SK-N-SH treated with all-trans-retinoic acid at 6 μM for 48 hours (cell line): ENCODE measurements around the gene FOXS1.

Source experiments
- ATAC-seq: fragments of 200-7000 bp; cut with Tn5 transposase; 3 replicates; pipeline ENCODE4 v1.9.1; 2020; ENCODE audit warnings: mild to moderate bottlenecking, moderate library complexity
- BACH2 ChIP-seq: fragments of 250-450 bp; sonication (Bioruptor Pico); IDR thresholded peaks from 2 replicates; pipeline ENCODE4 v1.9.0; 2021; ENCODE audit warnings: mild to moderate bottlenecking, borderline replicate concordance
- CSDC2 ChIP-seq: fragments of 250-450 bp; sonication (Bioruptor Pico); IDR thresholded peaks from 2 replicates; pipeline ENCODE4 v1.5.0; 2020; ENCODE audit warnings: mild to moderate bottlenecking, moderate library complexity
- ESRRG ChIP-seq: fragments of 250-450 bp; sonication (Bioruptor Pico); IDR thresholded peaks from 2 replicates; pipeline ENCODE4 v1.6.1; 2021; ENCODE audit warnings: mild to moderate bottlenecking
- GLIS3 ChIP-seq: fragments of 250-450 bp; sonication (Bioruptor Pico); IDR thresholded peaks from 2 replicates; pipeline ENCODE4 v1.5.0; 2020; ENCODE audit warnings: mild to moderate bottlenecking, moderate library complexity
- OSR1 ChIP-seq: fragments of 250-450 bp; sonication (Bioruptor Pico); IDR thresholded peaks from 2 replicates; pipeline ENCODE4 v1.8.0; 2022; ENCODE audit warnings: moderate library complexity, mild to moderate bottlenecking, inconsistent platforms
- RARB ChIP-seq: fragments of 250-450 bp; sonication (Bioruptor Pico); IDR thresholded peaks from 2 replicates; pipeline ENCODE4 v1.8.0; 2021; ENCODE audit warnings: mild to moderate bottlenecking, moderate library complexity
- SNAI2 ChIP-seq: fragments of 250-450 bp; sonication (Bioruptor Pico); IDR thresholded peaks from 2 replicates; pipeline ENCODE4 v1.5.0; 2020; ENCODE audit warnings: mild to moderate bottlenecking, moderate library complexity
- TOX ChIP-seq: fragments of 250-450 bp; sonication (Bioruptor Pico); IDR thresholded peaks from 2 replicates; pipeline ENCODE4 v1.8.0; 2021; ENCODE audit warnings: mild to moderate bottlenecking, moderate library complexity, borderline replicate concordance
- ZFP3 ChIP-seq: fragments of 250-450 bp; sonication (Bioruptor Pico); IDR thresholded peaks from 2 replicates; pipeline ENCODE4 v1.5.0; 2020; ENCODE audit warnings: mild to moderate bottlenecking, moderate library complexity
- ZFP30 ChIP-seq: fragments of 450-650 bp; formaldehyde crosslinking; IDR thresholded peaks from 2 replicates; pipeline ENCODE4 v1.5.0; 2022; ENCODE audit warnings: mild to moderate bottlenecking, moderate library complexity
- ZNF565 ChIP-seq: fragments of 450-650 bp; formaldehyde crosslinking; conservative IDR thresholded peaks from 2 replicates; pipeline ENCODE4 v1.5.0; 2020; ENCODE audit warnings: low read depth, mild to moderate bottlenecking, moderate library complexity
- ZNF70 ChIP-seq: fragments of 450-650 bp; formaldehyde crosslinking; IDR thresholded peaks from 2 replicates; pipeline ENCODE4 v1.5.0; 2020; ENCODE audit warnings: mild to moderate bottlenecking, moderate library complexity
- ZNF8 ChIP-seq: fragments of 450-650 bp; formaldehyde crosslinking; IDR thresholded peaks from 2 replicates; pipeline ENCODE4 v1.5.0; 2020; ENCODE audit warnings: mild to moderate bottlenecking, moderate library complexity
- TF ChIP-seq, protein P1 (sequence below): fragments of 250-450 bp; sonication (Bioruptor Pico); IDR thresholded peaks from 2 replicates; pipeline ENCODE4 v1.8.0; 2020; ENCODE audit warnings: mild to moderate bottlenecking, moderate library complexity, borderline replicate concordance
- TF ChIP-seq, protein P2 (sequence below): fragments of 250-450 bp; sonication (Bioruptor Pico); IDR thresholded peaks from 2 replicates; pipeline ENCODE4 v1.5.1; 2021; ENCODE audit warnings: mild to moderate bottlenecking, moderate library complexity
- TF ChIP-seq, protein P3 (sequence below): fragments of 250-450 bp; sonication (Bioruptor Pico); IDR thresholded peaks from 2 replicates; pipeline ENCODE4 v1.5.1; 2020; ENCODE audit warnings: low read depth, mild to moderate bottlenecking, moderate library complexity
- TF ChIP-seq, protein P4 (sequence below): fragments of 250-450 bp; sonication (Bioruptor Pico); IDR thresholded peaks from 2 replicates; pipeline ENCODE4 v1.5.0; 2020; ENCODE audit warnings: mild to moderate bottlenecking, moderate library complexity

The FOXS1 gene

DNA sequence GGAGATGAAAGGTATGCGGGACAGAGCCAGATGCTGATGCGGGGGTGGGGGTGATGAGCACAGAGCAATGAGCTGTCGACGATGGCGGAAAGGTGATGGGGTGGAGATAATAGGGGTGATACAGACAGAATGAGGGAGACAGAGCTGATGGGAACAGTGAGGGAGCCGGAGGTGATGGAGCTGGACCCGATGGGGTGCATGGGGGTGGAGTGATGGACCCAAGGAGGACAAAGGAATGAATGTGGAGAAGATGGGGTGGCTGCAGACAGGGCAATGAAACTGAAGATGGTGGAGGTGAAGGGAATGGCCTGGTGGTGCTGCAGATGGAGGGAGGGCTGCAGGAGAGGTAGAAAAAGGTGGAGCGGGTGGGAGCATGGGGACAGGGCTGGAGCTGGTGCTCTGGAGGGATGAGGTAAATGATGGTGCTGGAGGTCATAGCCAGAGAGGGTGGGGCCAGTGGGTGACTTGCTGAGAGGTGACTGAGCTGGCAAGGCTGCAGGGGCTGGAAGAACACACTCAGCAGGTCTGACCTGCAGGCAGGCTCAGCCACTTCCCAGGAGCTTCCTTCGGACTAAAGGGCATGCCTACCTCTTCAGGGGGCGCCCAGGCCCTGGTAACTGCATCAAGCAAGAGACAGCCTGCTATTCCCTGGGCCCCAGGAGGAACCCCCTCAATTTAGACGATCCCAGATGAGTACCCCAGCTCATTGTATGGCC is 6.0 kb upstream of the FOXS1 start:
- TF ChIP-seq ZNF70: no peak
- no peak for TF ChIP-seq TOX (CRISPR knock-in tag)
- no peak for ATAC-seq

DNA sequence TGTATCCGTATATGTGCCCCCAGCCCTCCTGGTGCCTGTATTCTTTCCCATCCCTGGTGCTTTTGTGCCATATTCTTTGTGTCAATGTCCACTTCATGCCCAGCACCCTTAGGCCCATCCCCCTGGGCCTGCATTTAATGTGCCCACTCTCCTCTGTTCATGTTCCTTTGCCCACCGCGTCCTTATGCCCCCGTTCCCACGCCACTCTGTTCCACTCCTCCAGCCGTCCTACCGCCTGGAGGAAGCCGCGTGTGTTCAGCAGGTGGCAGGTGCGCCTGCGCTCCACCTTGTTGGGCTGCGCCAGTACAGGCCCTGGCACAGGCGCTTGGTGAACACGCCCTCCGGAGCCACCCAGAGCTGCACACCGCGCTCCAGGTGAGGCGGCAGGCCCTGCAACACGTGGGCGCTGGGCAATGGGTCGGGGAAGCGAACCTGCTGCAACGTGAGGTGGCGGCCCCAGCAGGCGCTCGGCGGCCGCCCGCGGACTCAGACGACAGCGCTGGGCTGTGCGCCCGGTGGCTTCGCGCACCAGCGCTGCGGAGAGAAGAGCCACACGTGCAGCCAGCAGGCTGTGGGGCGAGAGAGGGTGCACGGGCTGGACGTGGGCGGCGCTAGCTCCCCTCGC is 4.0 kb upstream of the FOXS1 start:
- ATAC-seq: no peak
- no peak for TF ChIP-seq ZNF565 (CRISPR knock-in tag)
- TF ChIP-seq, protein P1, sequence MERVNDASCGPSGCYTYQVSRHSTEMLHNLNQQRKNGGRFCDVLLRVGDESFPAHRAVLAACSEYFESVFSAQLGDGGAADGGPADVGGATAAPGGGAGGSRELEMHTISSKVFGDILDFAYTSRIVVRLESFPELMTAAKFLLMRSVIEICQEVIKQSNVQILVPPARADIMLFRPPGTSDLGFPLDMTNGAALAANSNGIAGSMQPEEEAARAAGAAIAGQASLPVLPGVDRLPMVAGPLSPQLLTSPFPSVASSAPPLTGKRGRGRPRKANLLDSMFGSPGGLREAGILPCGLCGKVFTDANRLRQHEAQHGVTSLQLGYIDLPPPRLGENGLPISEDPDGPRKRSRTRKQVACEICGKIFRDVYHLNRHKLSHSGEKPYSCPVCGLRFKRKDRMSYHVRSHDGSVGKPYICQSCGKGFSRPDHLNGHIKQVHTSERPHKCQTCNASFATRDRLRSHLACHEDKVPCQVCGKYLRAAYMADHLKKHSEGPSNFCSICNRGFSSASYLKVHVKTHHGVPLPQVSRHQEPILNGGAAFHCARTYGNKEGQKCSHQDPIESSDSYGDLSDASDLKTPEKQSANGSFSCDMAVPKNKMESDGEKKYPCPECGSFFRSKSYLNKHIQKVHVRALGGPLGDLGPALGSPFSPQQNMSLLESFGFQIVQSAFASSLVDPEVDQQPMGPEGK (CRISPR knock-in tag): no peak
- TF ChIP-seq, all 23 proteins: peak for 0

DNA sequence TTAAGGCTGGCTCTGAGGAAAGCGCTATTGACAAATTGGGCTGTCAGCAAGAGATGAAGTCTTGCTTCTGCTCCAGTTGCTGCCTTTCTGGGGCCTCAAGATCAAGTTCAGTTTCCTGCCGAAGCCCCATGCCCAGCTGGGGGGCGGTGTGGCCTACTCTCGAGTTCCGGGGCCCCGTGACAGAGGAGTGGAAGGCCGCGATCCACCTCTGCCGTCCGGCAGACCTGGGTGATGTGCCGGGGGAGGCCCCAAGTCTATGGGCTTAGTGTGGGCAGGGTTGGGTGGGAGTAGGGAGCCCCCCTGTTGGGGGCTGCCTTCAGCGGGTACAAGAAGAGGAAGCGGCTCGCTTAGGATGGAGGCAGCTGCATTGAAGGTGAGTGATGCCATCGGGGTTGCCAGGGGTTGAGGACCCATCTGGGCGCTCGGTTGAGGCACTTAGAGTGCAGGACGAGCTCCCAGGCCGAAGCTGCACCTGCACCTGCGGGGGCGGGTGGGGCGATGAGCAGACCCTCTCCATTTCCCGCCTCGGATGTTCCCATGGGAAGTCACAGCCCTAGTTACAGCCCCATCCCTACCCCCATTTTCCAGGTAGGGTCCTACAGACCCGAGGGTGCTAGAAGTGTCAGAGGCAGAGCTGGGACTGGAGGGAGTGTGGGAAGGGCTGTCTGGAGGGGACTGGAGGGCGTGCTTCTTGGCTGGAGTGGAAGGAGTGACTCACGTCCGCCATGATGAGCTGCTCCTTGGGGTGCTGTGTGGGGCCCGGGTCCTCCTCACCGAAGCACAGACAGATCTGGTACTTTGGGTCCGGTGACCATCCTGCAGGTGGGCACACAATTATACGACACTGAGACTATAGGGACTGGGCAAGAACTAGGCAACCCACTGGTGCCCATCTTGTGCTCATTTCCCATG is 2.9 kb upstream of the FOXS1 start:
- no peak for ATAC-seq
- TF ChIP-seq ESRRG (CRISPR knock-in tag): no peak
- TF ChIP-seq RARB (CRISPR knock-in tag): no peak
- no peak for TF ChIP-seq CSDC2 (CRISPR knock-in tag)
- no peak for TF ChIP-seq ZNF70
- TF ChIP-seq, protein P2, sequence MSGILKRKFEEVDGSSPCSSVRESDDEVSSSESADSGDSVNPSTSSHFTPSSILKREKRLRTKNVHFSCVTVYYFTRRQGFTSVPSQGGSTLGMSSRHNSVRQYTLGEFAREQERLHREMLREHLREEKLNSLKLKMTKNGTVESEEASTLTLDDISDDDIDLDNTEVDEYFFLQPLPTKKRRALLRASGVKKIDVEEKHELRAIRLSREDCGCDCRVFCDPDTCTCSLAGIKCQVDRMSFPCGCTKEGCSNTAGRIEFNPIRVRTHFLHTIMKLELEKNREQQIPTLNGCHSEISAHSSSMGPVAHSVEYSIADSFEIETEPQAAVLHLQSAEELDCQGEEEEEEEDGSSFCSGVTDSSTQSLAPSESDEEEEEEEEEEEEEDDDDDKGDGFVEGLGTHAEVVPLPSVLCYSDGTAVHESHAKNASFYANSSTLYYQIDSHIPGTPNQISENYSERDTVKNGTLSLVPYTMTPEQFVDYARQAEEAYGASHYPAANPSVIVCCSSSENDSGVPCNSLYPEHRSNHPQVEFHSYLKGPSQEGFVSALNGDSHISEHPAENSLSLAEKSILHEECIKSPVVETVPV: no peak
- no peak for TF ChIP-seq OSR1
- no peak for TF ChIP-seq ZFP3 (CRISPR knock-in tag)

DNA sequence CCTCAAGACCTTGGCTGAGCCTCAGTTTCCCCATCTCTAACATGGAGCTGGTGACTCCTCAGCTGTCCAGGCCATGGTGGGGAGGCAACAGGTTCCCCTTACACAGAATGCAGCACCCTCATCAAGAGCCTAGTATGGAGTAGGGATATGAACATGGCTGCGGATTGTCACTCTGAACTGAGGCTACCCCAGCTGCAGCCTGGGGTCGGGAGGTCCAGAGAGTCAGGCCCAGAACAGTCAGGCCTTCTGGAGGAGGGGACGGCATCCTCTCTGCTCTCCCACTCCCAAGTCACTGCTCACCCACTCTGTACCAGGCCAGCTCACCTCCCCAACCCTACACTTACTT is 1.4 kb upstream of the FOXS1 start:
- TF ChIP-seq ZNF565 (CRISPR knock-in tag) (no peak), ZNF70 (no peak), ZNF8 (CRISPR knock-in tag) (no peak), ZFP30 (CRISPR knock-in tag) (no peak), SNAI2 (CRISPR knock-in tag) (no peak), TOX (CRISPR knock-in tag) (no peak), GLIS3 (no peak), RARB (CRISPR knock-in tag) (no peak), CSDC2 (CRISPR knock-in tag) (no peak), BACH2 (no peak)
- TF ChIP-seq, protein P3, sequence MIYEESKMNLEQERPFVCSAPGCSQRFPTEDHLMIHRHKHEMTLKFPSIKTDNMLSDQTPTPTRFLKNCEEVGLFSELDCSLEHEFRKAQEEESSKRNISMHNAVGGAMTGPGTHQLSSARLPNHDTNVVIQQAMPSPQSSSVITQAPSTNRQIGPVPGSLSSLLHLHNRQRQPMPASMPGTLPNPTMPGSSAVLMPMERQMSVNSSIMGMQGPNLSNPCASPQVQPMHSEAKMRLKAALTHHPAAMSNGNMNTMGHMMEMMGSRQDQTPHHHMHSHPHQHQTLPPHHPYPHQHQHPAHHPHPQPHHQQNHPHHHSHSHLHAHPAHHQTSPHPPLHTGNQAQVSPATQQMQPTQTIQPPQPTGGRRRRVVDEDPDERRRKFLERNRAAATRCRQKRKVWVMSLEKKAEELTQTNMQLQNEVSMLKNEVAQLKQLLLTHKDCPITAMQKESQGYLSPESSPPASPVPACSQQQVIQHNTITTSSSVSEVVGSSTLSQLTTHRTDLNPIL (CRISPR knock-in tag): no peak
- TF ChIP-seq, protein P1 (CRISPR knock-in tag): no peak
- TF ChIP-seq, protein P4, sequence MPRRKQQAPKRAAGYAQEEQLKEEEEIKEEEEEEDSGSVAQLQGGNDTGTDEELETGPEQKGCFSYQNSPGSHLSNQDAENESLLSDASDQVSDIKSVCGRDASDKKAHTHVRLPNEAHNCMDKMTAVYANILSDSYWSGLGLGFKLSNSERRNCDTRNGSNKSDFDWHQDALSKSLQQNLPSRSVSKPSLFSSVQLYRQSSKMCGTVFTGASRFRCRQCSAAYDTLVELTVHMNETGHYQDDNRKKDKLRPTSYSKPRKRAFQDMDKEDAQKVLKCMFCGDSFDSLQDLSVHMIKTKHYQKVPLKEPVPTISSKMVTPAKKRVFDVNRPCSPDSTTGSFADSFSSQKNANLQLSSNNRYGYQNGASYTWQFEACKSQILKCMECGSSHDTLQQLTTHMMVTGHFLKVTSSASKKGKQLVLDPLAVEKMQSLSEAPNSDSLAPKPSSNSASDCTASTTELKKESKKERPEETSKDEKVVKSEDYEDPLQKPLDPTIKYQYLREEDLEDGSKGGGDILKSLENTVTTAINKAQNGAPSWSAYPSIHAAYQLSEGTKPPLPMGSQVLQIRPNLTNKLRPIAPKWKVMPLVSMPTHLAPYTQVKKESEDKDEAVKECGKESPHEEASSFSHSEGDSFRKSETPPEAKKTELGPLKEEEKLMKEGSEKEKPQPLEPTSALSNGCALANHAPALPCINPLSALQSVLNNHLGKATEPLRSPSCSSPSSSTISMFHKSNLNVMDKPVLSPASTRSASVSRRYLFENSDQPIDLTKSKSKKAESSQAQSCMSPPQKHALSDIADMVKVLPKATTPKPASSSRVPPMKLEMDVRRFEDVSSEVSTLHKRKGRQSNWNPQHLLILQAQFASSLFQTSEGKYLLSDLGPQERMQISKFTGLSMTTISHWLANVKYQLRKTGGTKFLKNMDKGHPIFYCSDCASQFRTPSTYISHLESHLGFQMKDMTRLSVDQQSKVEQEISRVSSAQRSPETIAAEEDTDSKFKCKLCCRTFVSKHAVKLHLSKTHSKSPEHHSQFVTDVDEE (CRISPR knock-in tag): no peak
- TF ChIP-seq, protein P2: no peak
- TF ChIP-seq, all 23 proteins: peak for 0
- no peak for ATAC-seq
